Measurements from ENCODE around the gene TNIK. TPM values are rescaled to one million over a fixed set of nuclear protein-coding genes. Genes with fewer than 3 reads are reported as not detected.
"Not testable (repeated sequence)": the region's sequence is repeated elsewhere in the genome, so short reads cannot be mapped to it uniquely, and the experiment has no call there.

TNIK gene
- total RNA-seq, 2 donors from 2014 or later, result 32.2 to 43.2 TPM

- DNase-seq, result no peak
- no peak overlapping the region for H3K27ac Mint-ChIP-seq
- H3K27me3 Mint-ChIP-seq (ENCODE audit: low read depth), result no peaks in the 10 kb centered on the region
- H3K4me3 Mint-ChIP-seq, result no peak overlapping the region
- peaks cover 4 to 14% of the 10 kb centered on the region in 2 donors for H3K36me3 Mint-ChIP-seq (ENCODE audit: insufficient read depth in 2 of 2)
- H3K9me3 Mint-ChIP-seq, result no peaks in the 10 kb centered on the region
- no peak for ATAC-seq (replicated peaks in 1 of 2)
- H3K4me1 Mint-ChIP-seq (ENCODE audit: low read depth), result no peaks in the 10 kb centered on the region
These were observed 335.2 kb downstream of the TNIK start for GRCh38 chr3:171125010-171125409.

DNA sequence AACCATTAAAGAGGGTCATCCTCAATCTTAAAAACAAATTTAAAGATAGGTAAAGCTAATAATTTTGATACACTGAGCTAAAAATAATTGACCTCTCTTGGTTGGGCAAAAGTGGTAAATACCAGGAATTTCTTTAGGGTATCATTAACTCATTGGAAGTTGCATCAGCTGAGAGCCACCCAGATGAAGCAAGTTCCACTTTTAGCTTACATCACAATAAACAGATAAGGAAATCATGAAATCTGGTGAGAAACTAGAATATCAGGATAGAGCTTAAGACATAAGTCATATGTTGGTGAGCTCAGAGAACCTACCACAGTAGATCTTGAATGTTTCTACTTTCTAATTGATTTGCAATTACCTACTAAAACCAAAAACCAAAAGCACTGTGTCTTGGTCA, 336.3 kb downstream of the TNIK start:
- no peaks in the 10 kb centered on the region for H3K27me3 Mint-ChIP-seq (ENCODE audit: low read depth)
- H3K9me3 Mint-ChIP-seq, result no peaks in the 10 kb centered on the region
- no peak for ATAC-seq (replicated peaks in 1 of 2)
- no peak overlapping the region for H3K4me3 Mint-ChIP-seq
- H3K27ac Mint-ChIP-seq, result no peak overlapping the region
- H3K4me1 Mint-ChIP-seq (ENCODE audit: low read depth), result no peaks in the 10 kb centered on the region
- no peak for DNase-seq
- peaks cover 8 to 18% of the 10 kb centered on the region in 2 donors for H3K36me3 Mint-ChIP-seq (ENCODE audit: insufficient read depth in 2 of 2)

DNA sequence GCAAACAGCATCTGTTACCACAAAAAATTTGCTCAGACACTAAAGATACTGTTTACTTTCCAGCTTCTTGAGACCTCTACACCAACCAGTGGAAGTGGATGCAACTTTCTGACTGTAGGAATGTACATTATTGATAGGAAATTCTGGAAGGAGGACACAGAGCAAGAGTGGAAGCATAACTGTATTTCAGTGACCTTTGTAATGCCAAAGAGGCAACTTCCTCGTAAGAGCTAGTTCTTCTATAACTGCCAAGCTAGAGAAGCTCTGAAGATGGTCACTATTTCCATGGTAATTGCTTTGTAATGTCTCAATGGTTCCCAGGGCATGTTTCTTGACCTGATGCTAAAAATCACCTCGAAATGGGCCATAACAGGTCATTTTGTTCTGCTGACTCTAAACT, 337.3 kb downstream of the TNIK start:
- ATAC-seq (replicated peaks in 1 of 2), result no peak
- H3K27me3 Mint-ChIP-seq (ENCODE audit: low read depth), result no peaks in the 10 kb centered on the region
- H3K36me3 Mint-ChIP-seq (ENCODE audit: insufficient read depth in 2 of 2), result peaks cover 11 to 20% of the 10 kb centered on the region in 2 donors
- H3K4me1 Mint-ChIP-seq (ENCODE audit: low read depth), result no peaks in the 10 kb centered on the region
- H3K9me3 Mint-ChIP-seq, result no peaks in the 10 kb centered on the region
- no peak overlapping the region for H3K27ac Mint-ChIP-seq
- no peak for DNase-seq
- no peak overlapping the region for H3K4me3 Mint-ChIP-seq

DNA sequence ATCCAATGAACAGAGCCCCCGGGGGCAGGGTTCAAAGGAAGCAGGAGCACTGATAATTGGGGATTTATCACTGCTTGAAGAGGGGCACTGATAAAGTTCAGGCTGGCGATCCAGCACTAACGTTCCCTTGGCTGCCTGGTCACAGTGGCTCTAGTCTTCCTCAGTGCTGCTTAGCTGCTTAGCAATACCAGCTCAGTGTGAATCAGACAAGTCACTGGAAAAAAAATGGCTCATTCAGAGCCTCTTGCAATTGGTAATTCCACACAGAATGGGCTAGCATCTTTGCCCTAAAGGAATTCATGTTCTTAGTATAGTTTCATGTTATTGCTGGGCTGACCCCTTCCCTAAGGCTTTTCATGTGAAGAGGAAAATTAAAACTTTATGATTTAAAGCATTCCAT, 338.0 kb downstream of the TNIK start:
- ATAC-seq (replicated peaks in 1 of 2) (no peak), DNase-seq (no peak)
- no peak overlapping the region for H3K4me3 Mint-ChIP-seq
- no peak overlapping the region for H3K27ac Mint-ChIP-seq
- peaks cover 11 to 21% of the 10 kb centered on the region in 2 donors for H3K36me3 Mint-ChIP-seq (ENCODE audit: insufficient read depth in 2 of 2)
- no peaks in the 10 kb centered on the region for H3K9me3 Mint-ChIP-seq
- H3K27me3 Mint-ChIP-seq (ENCODE audit: low read depth), result no peaks in the 10 kb centered on the region
- no peaks in the 10 kb centered on the region for H3K4me1 Mint-ChIP-seq (ENCODE audit: low read depth)

DNA sequence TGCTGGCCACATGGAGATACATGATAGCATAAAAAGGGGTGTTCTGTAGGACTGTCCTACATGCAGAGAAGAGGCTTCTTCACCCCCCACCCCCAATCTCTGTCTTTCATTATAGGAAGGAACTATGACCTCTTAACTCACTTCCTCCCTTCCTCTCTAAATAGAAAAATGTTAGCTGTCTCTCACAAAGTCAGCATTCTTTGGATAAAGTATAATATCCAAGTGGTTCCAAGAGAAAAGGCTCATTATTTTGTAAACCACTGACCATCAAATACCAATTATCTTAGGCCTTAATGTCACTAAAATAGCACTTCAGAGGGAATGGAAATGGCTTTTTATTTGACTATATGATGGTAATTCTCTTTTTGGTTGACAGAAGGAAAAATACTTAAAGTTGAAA, 338.4 kb downstream of the TNIK start:
- H3K4me1 Mint-ChIP-seq (ENCODE audit: low read depth), result no peaks in the 10 kb centered on the region
- DNase-seq (no peak), ATAC-seq (replicated peaks in 1 of 2) (no peak)
- H3K4me3 Mint-ChIP-seq, result no peak overlapping the region
- H3K27ac Mint-ChIP-seq, result no peak overlapping the region
- peaks cover 11 to 21% of the 10 kb centered on the region in 2 donors for H3K36me3 Mint-ChIP-seq (ENCODE audit: insufficient read depth in 2 of 2)
- H3K27me3 Mint-ChIP-seq (ENCODE audit: low read depth), result no peaks in the 10 kb centered on the region
- no peaks in the 10 kb centered on the region for H3K9me3 Mint-ChIP-seq

DNA sequence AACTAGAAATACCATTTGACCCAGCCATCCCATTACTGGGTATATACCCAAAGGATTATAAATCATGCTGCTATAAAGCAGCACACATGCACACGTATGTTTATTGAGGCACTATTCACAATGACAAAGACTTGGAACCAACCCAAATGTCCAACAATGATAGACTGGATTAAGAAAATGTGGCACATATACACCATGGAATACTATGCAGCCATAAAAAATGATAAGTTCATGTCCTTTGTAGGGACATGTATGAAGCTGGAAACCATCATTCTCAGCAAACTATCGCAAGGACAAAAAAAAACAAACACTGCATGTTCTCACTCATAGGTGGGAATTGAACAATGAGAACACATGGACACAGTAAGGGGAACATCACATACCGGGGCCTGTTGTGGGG, 340.8 kb downstream of the TNIK start:
- peaks cover 10 to 22% of the 10 kb centered on the region in 2 donors for H3K36me3 Mint-ChIP-seq (ENCODE audit: insufficient read depth in 2 of 2)
- H3K4me3 Mint-ChIP-seq; H3K27me3 Mint-ChIP-seq (ENCODE audit: low read depth); H3K27ac Mint-ChIP-seq; H3K4me1 Mint-ChIP-seq (ENCODE audit: low read depth); ATAC-seq (replicated peaks in 1 of 2); DNase-seq; H3K9me3 Mint-ChIP-seq: not testable (repeated sequence)

DNA sequence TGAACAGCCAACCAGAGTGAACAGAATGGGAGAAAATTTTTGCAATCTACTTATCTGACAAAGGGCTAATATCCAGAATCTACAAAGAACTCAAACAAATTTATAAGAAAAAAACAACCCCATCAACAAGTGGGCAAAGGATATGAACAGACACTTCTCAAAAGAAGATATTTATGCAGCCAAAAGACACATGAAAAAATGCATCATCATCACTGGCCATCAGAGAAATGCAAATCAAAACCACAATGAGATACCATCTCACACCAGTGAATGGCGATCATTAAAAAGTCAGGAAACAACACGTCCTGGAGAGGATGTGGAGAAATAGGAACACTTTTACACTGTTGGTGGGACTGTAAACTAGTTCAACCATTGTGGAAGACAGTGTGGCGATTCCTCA, 341.2 kb downstream of the TNIK start:
- H3K4me1 Mint-ChIP-seq (ENCODE audit: low read depth); H3K4me3 Mint-ChIP-seq; ATAC-seq (replicated peaks in 1 of 2); H3K9me3 Mint-ChIP-seq; DNase-seq; H3K27me3 Mint-ChIP-seq (ENCODE audit: low read depth); H3K27ac Mint-ChIP-seq: not testable (repeated sequence)
- peaks cover 10 to 21% of the 10 kb centered on the region in 2 donors for H3K36me3 Mint-ChIP-seq (ENCODE audit: insufficient read depth in 2 of 2)

DNA sequence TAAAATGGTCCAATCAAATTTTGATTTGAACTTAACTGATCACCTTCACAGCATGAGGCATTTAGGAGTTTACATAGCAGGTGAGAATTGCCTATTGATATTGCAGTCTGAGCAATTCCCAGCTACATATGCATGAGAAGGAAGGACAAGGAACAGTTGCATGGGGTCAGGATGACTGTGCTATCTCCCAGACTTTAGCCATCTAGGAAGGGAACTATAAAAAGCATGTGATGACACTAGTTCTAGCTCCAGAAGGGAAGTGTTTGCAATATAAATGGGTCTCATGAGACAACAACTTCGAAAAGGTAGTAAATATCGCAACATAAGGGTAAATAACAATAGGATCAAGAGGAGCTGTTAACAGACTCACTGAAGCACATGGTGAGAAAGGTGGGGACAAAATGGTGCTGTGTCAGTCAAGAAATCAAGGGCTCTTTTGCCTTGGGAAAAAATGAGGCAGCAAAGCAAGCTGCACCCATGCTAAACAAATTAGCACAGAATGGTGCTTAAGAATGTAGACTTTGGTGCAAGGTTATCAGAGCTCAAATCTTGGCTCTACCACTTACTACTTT, 343.3 kb downstream of the TNIK start:
- Mint-ChIP-seq H3K9me3 (no peaks in the 10 kb centered on the region), H3K27ac (no peak overlapping the region), H3K4me3 (no peak overlapping the region), H3K4me1 (ENCODE audit: low read depth) (no peaks in the 10 kb centered on the region), H3K27me3 (ENCODE audit: low read depth) (no peaks in the 10 kb centered on the region), H3K36me3 (ENCODE audit: insufficient read depth in 2 of 2) (peaks cover 9 to 17% of the 10 kb centered on the region in 2 donors)
- ATAC-seq (replicated peaks in 1 of 2), result no peak
- DNase-seq, result no peak

DNA sequence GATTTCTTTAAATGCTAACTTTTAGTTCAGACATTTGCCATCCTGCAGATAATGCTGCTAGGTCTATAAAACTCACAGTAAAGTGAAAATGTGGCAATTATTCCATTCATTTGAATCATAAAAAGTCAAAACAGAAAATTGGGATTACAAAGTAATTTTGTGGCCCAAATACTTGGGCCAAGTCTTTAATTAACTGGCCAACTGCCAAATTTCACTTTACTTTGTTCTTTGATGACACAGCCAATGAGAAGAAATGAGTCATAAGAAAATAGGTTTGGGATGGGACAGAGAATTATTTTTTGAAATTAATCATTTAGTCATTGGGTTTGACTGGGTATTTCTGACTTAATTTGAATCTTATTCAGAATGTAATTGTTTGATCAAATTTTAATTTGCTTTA, 343.8 kb downstream of the TNIK start:
- no peaks in the 10 kb centered on the region for H3K9me3 Mint-ChIP-seq
- no peaks in the 10 kb centered on the region for H3K4me1 Mint-ChIP-seq (ENCODE audit: low read depth)
- H3K36me3 Mint-ChIP-seq (ENCODE audit: insufficient read depth in 2 of 2), result peaks cover 9 to 15% of the 10 kb centered on the region in 2 donors
- no peak for ATAC-seq (replicated peaks in 1 of 2)
- no peak overlapping the region for H3K27ac Mint-ChIP-seq
- no peaks in the 10 kb centered on the region for H3K27me3 Mint-ChIP-seq (ENCODE audit: low read depth)
- H3K4me3 Mint-ChIP-seq, result no peak overlapping the region
- no peak for DNase-seq

DNA sequence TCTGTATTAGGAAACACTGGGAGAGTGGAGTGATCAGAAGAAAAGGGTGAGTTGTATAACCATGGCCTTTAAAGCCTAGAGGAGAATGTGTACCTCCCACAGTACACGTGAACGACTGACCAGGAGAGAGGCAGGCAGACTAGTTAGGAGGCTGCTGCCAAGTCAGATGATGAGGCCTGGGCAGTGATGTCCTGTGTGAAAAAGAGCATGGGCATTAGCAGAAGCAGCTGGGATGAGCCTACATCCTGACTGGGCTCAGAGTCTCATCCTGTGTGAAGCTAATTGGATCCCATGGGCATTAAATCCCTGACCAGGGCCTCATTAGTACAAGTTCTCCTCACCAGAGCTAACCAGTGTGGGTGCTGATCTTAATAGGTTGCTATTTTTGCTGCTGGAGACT, 344.5 kb downstream of the TNIK start:
- no peak overlapping the region for H3K27ac Mint-ChIP-seq
- ATAC-seq (replicated peaks in 1 of 2), result no peak

GRCh38 chr3:171113716-171114115, 346.5 kb downstream of the TNIK start:
- Mint-ChIP-seq H3K9me3 (no peaks in the 10 kb centered on the region), H3K4me1 (ENCODE audit: low read depth) (no peaks in the 10 kb centered on the region), H3K4me3 (no peak overlapping the region), H3K27me3 (ENCODE audit: low read depth) (no peaks in the 10 kb centered on the region), H3K36me3 (ENCODE audit: insufficient read depth in 2 of 2) (peaks cover 7 to 8% of the 10 kb centered on the region in 2 donors), H3K27ac (no peak overlapping the region)
- no peak for DNase-seq
- no peak for ATAC-seq (replicated peaks in 1 of 2)

More for the DNA sequence above, 344.5 kb downstream of the TNIK start:
- Mint-ChIP-seq H3K9me3 (no peaks in the 10 kb centered on the region), H3K4me1 (ENCODE audit: low read depth) (no peaks in the 10 kb centered on the region), H3K4me3 (no peak overlapping the region), H3K27me3 (ENCODE audit: low read depth) (no peaks in the 10 kb centered on the region), H3K36me3 (ENCODE audit: insufficient read depth in 2 of 2) (peaks cover 9 to 13% of the 10 kb centered on the region in 2 donors)
- no peak for DNase-seq

DNA sequence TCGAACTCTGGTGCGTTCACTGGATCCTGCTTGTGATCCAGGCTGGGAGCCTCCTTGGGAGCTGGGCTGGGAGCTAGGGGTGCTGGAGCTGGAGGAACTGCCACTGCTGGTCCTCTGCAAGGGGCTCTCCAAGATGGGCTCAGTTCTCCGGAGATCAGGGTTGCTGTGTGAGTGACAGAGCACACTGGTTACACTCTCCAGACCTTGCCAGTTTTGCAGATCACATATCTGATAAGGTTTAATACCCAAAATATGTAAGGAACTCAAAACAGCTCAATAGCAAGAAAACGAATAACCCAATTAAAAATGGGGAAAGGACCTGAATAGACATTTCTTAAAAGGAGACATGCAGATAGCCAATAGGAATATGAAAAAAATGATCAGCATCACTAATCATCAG, 349.5 kb downstream of the TNIK start:
- Mint-ChIP-seq H3K27ac (no peak overlapping the region), H3K9me3 (no peaks in the 10 kb centered on the region), H3K4me3 (no peak overlapping the region), H3K4me1 (ENCODE audit: low read depth) (no peaks in the 10 kb centered on the region), H3K27me3 (ENCODE audit: low read depth) (no peaks in the 10 kb centered on the region), H3K36me3 (ENCODE audit: insufficient read depth in 2 of 2) (peaks cover 4 to 11% of the 10 kb centered on the region in 2 donors)
- DNase-seq, result no peak
- no peak for ATAC-seq (replicated peaks in 1 of 2)

GRCh38 chr3:171108066-171108465, 352.1 kb downstream of the TNIK start:
- no peak for ATAC-seq (replicated peaks in 1 of 2)
- H3K4me3 Mint-ChIP-seq, result no peak overlapping the region
- H3K36me3 Mint-ChIP-seq (ENCODE audit: insufficient read depth in 2 of 2), result peaks cover 2 to 7% of the 10 kb centered on the region in 2 donors
- H3K27me3 Mint-ChIP-seq (ENCODE audit: low read depth), result no peaks in the 10 kb centered on the region
- DNase-seq, result no peak
- H3K9me3 Mint-ChIP-seq, result no peaks in the 10 kb centered on the region
- H3K27ac Mint-ChIP-seq, result no peak overlapping the region
- no peaks in the 10 kb centered on the region for H3K4me1 Mint-ChIP-seq (ENCODE audit: low read depth)

DNA sequence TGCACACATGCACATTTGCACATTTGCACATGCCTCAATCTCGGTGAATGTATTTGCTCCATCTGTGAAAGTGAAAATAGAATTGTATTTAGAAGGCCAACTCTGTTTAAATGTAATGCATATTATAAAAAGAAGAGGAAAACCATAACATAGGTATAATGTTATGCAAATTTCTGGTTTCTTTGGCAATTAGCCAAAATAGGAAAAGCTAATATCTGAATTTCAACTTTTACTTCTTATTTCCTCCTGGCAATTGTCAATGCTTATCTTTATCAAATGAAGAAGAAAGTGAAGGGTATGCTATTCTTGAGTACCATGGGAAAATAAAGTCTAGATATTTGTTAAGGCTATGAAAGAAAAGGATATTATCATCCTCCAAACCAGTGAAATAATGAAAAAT, 357.0 kb downstream of the TNIK start:
- Mint-ChIP-seq H3K27ac (no peak overlapping the region), H3K4me1 (ENCODE audit: low read depth) (no peaks in the 10 kb centered on the region), H3K36me3 (ENCODE audit: insufficient read depth in 2 of 2) (peaks cover 8 to 18% of the 10 kb centered on the region in 2 donors), H3K9me3 (no peaks in the 10 kb centered on the region), H3K4me3 (no peak overlapping the region), H3K27me3 (ENCODE audit: low read depth) (no peaks in the 10 kb centered on the region)
- DNase-seq (no peak), ATAC-seq (replicated peaks in 1 of 2) (no peak)

All from activated T-cell treated with anti-CD3 and anti-CD28 coated beads, Interleukin-2, amount 50 U/mL, for 72 hours (primary cell).